ENCODE data around the gene HIVEP3.

Gene HIVEP3

GRCh38 chr1:41541592-41541952, 377.1 kb downstream of the HIVEP3 start:
- no peak for DNase-seq

- DNase-seq, result no peak
Measured at GRCh38 chr1:41540886-41541591, 377.7 kb downstream of the HIVEP3 start.

- no peak for DNase-seq
Measured at GRCh38 chr1:41539999-41540398, 378.7 kb downstream of the HIVEP3 start.

GRCh38 chr1:41539418-41539805, 379.3 kb downstream of the HIVEP3 start:
- no peak for DNase-seq

- DNase-seq, result no peak
Measured at GRCh38 chr1:41538741-41539417, 379.8 kb downstream of the HIVEP3 start.

GRCh38 chr1:41537788-41538351, 380.9 kb downstream of the HIVEP3 start:
- DNase-seq, result no peak

GRCh38 chr1:41537251-41537650, 381.5 kb downstream of the HIVEP3 start:
- DNase-seq, result no peak

GRCh38 chr1:41536361-41536802, 382.3 kb downstream of the HIVEP3 start:
- DNase-seq, result no peak

GRCh38 chr1:41535716-41536115, 383.0 kb downstream of the HIVEP3 start:
- no peak for DNase-seq

- no peak for DNase-seq
Measured at GRCh38 chr1:41535276-41535675, 383.4 kb downstream of the HIVEP3 start.

- DNase-seq, result no peak
Measured at GRCh38 chr1:41534181-41535076, 384.3 kb downstream of the HIVEP3 start.

- no peak for DNase-seq
Measured at GRCh38 chr1:41533731-41534080, 385.0 kb downstream of the HIVEP3 start.

GRCh38 chr1:41533016-41533730, 385.5 kb downstream of the HIVEP3 start:
- no peak for DNase-seq

- DNase-seq, result no peak
Measured at GRCh38 chr1:41532206-41532975, 386.3 kb downstream of the HIVEP3 start.

GRCh38 chr1:41530411-41530810, 388.3 kb downstream of the HIVEP3 start:
- no peak for DNase-seq

GRCh38 chr1:41529621-41530395, 388.9 kb downstream of the HIVEP3 start:
- no peak for DNase-seq

- DNase-seq, result no peak
Measured at GRCh38 chr1:41528726-41529605, 389.8 kb downstream of the HIVEP3 start.

- no peak for DNase-seq
Measured at GRCh38 chr1:41528106-41528505, 390.6 kb downstream of the HIVEP3 start.

- no peak for DNase-seq
Measured at GRCh38 chr1:41526956-41527561, 391.7 kb downstream of the HIVEP3 start.
